ENCODE data around the gene MBLAC1. TPM values are rescaled to one million over a fixed set of nuclear protein-coding genes. Genes with fewer than 3 reads are reported as not detected.
A peak's percentile ranks its signal among the peaks of the same experiment; 100 is the strongest.
"Not testable (repeated sequence)": the region's sequence is repeated elsewhere in the genome, so short reads cannot be mapped to it uniquely, and the experiment has no call there.

The MBLAC1 gene
- total RNA-seq, 1 donor from 2014 or later: 4.3 TPM

- DNase-seq (ENCODE audit: low spot score): no peak
These were observed 4.2 kb upstream of the MBLAC1 start for GRCh38 chr7:100122568-100122967.

GRCh38 chr7:100124301-100125230, 2.2 kb upstream of the MBLAC1 start:
- DNase-seq (ENCODE audit: low spot score): no peak

GRCh38 chr7:100126239-100126930, 382 bp upstream of the MBLAC1 start:
- DNase-seq (ENCODE audit: low spot score): no peak

- DNase-seq (ENCODE audit: low spot score): no peak
These were observed 1.3 kb downstream of the MBLAC1 start for GRCh38 chr7:100127866-100128636.

- DNase-seq (ENCODE audit: low spot score): no peak
These were observed 1.8 kb downstream of the MBLAC1 start for GRCh38 chr7:100128637-100128963.

GRCh38 chr7:100130220-100130607, 3.4 kb downstream of the MBLAC1 start:
- not testable (repeated sequence) for DNase-seq (ENCODE audit: low spot score)

GRCh38 chr7:100130608-100131453, 4.1 kb downstream of the MBLAC1 start:
- DNase-seq (ENCODE audit: low spot score): peak; percentile 90

GRCh38 chr7:100132126-100132525, 5.4 kb downstream of the MBLAC1 start:
- DNase-seq (ENCODE audit: low spot score): no peak

GRCh38 chr7:100132697-100133151, 6.0 kb downstream of the MBLAC1 start:
- DNase-seq (ENCODE audit: low spot score): peak; percentile 68

- no peak for DNase-seq (ENCODE audit: low spot score)
These were observed 11.3 kb downstream of the MBLAC1 start for GRCh38 chr7:100137851-100138760.

GRCh38 chr7:100141555-100141949, 14.8 kb downstream of the MBLAC1 start:
- no peak for DNase-seq (ENCODE audit: low spot score)

- no peak for DNase-seq (ENCODE audit: low spot score)
These were observed 15.7 kb downstream of the MBLAC1 start for GRCh38 chr7:100142461-100142860.

- not testable (repeated sequence) for DNase-seq (ENCODE audit: low spot score)
These were observed 19.6 kb downstream of the MBLAC1 start for GRCh38 chr7:100146350-100146749.

GRCh38 chr7:100147278-100147677, 20.5 kb downstream of the MBLAC1 start:
- no peak for DNase-seq (ENCODE audit: low spot score)

GRCh38 chr7:100148225-100148558, 21.4 kb downstream of the MBLAC1 start:
- DNase-seq (ENCODE audit: low spot score): no peak

GRCh38 chr7:100148559-100149328, 22.0 kb downstream of the MBLAC1 start, which contains the start of gene LAMTOR4:
TSS of gene LAMTOR4 (plus strand) at chr7:100148918. CDS start at chr7:100148973, 55 bp downstream.
- DNase-seq (ENCODE audit: low spot score): peak; percentile 99

- DNase-seq (ENCODE audit: low spot score): no peak
These were observed 25.6 kb downstream of the MBLAC1 start for GRCh38 chr7:100152404-100152803.

GRCh38 chr7:100152937-100153666, 26.3 kb downstream of the MBLAC1 start:
- no peak for DNase-seq (ENCODE audit: low spot score)

Measured in mucosa of gallbladder (tissue), 1 donor.